Astrocyte of the cerebellum (primary cell): ENCODE data around the gene TAF4.

ENCODE experiments used
- DNase-seq: peaks from one replicate; pipeline ENCODE4 v3.0.0-alpha.2; 2011; ENCODE audit warnings: low read depth
- H3K4me3 ChIP-seq: 2 replicates; pipeline ENCODE4 v1.5.1; 2011; ENCODE audit warnings: mild to moderate bottlenecking, low read depth, low read length, moderate library complexity
- in situ Hi-C: cut with HindIII; loops from 2 replicates; pipeline ENCODE4 v1.10.0; 2017; ENCODE audit warnings: low sequenced_read_pairs
- TF ChIP-seq, protein P1 (sequence below): IDR thresholded peaks from 2 replicates; pipeline ENCODE4 v1.5.1; 2012; ENCODE audit warnings: low read length, low read depth, moderate library complexity, mild to moderate bottlenecking; ENCODE audit errors: missing control alignments

TAF4 gene

DNA sequence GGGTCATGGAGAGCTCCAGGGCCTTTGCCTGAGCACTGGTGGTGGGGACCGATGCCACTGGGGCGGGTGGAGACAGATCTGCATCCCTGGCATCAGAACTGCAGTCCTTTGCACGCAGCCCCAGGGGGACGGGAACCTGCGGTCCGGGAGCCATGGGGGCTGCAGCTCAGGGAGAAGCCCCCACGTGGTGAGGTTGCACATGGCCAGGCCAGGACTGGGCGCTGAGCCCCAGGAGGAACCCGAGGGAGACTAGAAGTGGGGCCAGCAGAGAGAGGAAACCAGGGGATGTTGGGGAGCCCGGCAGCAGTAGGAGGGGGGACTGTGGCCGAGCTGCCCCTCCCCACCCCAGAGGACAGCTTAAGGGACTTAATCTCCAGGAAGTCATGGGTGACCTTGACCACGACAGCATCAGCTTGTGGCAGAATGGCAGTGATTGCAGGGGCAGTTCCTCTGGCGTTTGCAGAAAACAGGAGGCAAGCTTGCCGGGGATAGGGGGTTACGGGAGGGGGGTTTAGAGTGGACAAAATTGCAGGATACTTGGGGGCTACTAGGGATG is 38.6 kb upstream of the TAF4 start:
- TF ChIP-seq, protein P1, sequence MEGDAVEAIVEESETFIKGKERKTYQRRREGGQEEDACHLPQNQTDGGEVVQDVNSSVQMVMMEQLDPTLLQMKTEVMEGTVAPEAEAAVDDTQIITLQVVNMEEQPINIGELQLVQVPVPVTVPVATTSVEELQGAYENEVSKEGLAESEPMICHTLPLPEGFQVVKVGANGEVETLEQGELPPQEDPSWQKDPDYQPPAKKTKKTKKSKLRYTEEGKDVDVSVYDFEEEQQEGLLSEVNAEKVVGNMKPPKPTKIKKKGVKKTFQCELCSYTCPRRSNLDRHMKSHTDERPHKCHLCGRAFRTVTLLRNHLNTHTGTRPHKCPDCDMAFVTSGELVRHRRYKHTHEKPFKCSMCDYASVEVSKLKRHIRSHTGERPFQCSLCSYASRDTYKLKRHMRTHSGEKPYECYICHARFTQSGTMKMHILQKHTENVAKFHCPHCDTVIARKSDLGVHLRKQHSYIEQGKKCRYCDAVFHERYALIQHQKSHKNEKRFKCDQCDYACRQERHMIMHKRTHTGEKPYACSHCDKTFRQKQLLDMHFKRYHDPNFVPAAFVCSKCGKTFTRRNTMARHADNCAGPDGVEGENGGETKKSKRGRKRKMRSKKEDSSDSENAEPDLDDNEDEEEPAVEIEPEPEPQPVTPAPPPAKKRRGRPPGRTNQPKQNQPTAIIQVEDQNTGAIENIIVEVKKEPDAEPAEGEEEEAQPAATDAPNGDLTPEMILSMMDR: no peak
- in situ Hi-C loops: no loop called here
- H3K4me3 ChIP-seq: no peak overlapping the region
- no peak for DNase-seq

DNA sequence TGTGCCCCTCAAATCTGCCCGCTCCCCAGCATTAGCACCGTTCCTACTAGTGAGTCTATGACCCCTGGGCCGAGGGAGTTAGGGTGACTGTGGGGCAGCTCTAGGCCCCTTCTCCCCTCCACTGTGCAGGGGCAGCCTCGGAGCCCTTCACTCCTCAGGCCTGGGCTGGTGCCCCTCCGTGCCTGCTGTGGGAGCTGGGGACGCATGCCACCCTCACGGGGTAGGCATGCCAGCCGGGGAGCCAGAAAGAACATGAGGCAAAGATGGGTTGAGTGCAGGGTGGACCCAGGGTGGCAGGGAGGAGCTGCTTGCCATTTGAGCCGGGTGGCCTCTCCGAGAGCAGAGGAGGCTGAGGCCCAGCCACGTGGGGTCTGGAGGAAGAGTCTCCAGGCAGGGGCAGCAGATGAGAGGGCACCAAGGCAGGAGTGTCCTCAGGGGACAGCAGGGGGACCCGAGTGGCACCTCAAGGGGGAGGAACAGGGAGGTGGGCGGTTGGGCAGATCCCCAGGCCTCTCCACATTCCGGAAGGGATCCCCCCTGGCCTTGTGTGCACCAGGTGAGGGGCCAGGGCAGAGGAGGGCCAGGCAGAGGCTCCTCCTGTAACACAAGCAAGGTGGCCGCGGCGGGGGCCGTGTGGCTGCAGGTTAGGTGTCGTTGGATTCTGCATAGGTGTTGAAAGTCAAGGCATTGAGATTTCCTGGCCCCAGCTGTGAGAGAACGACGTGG is 38.0 kb upstream of the TAF4 start:
- DNase-seq: no peak
- TF ChIP-seq, protein P1: no peak
- in situ Hi-C loops: no loop called here
- H3K4me3 ChIP-seq: no peak overlapping the region

DNA sequence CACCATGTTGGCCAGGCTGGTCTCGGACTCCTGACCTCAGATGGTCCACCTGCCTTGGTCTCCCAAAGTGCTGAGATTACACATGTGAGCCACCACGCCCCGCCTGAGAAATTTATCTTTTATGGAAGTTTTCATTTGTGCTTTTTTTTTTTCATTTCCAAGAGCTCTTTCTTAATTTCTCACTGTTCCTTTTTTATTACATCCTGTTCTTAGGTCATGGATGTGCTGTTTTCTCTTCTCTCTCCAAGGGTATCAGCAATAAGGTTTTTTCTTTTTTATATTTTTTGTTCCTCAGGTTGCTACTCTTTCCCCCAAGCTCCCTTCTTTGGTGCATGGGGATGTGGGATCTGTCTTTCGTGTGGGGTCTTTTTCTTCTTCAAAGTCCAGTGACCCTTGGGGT is 35.4 kb upstream of the TAF4 start:
- TF ChIP-seq, protein P1: no peak
- H3K4me3 ChIP-seq: no peak overlapping the region
- in situ Hi-C loops: no loop called here
- no peak for DNase-seq

DNA sequence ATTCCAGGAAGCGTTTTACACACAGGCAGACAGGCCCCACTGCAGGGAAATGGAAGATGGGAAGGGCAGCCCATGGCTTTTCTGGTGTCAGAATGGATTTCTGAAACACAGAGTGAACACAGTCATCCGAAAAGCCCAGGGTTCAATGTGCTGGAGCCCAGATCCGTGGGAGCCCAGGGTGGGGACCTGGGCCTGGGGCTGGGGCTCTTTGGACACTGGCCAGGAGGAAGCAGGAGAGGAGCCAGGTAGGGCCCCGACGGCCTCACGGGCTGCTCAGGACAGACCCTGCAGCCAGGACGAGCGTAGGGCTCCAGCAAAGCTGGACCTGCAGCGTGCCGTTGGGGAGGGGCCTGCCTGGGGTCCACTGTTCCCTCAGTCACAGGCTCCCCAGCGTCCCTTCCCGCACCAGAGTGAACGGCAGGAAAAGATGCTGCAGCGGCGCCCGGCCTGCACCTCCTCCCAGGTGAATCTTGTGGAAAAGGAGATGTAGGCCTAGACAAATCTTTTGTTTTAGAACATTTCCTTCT is 32.3 kb upstream of the TAF4 start:
- no peak overlapping the region for H3K4me3 ChIP-seq
- TF ChIP-seq, protein P1: no peak
- in situ Hi-C loops: no loop called here
- no peak for DNase-seq

DNA sequence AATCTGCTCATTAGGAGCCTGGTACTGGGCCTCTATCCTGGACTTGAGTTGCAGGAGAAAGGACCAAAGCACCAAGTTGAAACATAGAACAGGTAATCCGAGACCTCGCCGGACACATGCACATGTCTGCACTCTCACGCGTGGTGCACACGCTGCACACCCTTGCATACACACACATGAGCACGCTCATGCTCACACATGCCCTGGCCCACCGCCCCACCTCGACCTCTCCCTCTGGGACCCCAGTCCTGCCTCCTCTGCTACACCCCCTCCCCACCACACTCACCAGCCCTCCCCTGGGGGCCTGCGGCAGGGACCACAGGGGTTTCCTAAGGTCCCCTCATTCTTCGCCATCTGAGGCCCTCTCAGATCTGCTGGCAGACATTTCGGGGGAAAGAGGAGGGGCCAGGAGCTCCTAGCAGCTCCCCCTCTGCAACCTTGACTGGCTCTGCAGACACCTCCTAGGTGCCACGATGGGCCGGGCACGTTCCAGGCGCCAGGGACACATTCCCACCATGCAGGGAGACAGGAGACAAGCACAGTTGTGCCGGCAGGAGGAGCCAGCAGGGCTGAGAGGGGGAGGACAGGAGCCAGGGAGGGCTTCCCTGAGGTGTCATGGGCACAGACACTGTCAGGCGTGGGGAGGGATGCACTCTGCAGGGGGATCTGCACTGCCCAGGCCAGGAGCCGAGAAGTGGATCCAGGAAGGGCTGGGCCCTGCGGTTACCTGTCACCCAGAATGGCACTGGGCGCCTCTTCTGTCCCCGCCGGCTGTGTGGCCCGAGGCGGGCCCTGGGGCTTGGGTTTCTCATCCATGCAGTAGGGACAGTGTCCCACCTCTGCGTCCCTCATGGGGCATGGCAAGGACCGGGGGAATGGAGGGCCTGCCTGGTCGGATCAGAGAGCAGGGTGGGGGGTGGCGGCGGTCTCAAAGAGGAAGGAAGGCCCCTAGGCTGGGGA is 31.0 kb upstream of the TAF4 start:
- no peak overlapping the region for H3K4me3 ChIP-seq
- TF ChIP-seq, protein P1: no peak
- no peak for DNase-seq
- in situ Hi-C loops: no loop called here

DNA sequence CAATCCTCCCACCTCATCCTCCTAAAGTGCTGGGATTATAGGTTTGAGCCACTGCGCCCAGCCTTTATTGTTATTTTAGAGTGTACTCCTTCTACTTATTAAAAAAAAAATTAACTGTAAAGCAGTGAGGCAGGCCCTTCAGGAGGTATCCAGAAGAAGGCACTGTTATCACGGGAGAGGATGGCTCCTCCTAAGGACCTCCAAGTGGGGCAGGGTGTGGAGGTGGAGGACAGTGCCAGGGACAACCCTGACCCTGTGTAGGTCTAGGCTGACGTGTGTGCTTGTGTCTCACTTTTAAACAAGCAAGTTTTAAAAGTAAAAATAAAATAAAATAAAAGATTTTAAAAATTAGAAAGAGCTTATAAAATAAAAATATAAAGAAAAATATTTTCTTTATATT is 23.7 kb upstream of the TAF4 start:
- TF ChIP-seq, protein P1: no peak
- no peak overlapping the region for H3K4me3 ChIP-seq
- in situ Hi-C loops: no loop called here
- DNase-seq: no peak
